NCI-H1694 treated with DMSO at 0.1 percent for 48 hours (cell line): Measurements from ENCODE around the gene TNFRSF1A.

Experiments used
- DNase-seq: peaks from one replicate; lab custom pipeline; 2025; lab: John Stamatoyannopoulos, UW

The TNFRSF1A gene

DNA sequence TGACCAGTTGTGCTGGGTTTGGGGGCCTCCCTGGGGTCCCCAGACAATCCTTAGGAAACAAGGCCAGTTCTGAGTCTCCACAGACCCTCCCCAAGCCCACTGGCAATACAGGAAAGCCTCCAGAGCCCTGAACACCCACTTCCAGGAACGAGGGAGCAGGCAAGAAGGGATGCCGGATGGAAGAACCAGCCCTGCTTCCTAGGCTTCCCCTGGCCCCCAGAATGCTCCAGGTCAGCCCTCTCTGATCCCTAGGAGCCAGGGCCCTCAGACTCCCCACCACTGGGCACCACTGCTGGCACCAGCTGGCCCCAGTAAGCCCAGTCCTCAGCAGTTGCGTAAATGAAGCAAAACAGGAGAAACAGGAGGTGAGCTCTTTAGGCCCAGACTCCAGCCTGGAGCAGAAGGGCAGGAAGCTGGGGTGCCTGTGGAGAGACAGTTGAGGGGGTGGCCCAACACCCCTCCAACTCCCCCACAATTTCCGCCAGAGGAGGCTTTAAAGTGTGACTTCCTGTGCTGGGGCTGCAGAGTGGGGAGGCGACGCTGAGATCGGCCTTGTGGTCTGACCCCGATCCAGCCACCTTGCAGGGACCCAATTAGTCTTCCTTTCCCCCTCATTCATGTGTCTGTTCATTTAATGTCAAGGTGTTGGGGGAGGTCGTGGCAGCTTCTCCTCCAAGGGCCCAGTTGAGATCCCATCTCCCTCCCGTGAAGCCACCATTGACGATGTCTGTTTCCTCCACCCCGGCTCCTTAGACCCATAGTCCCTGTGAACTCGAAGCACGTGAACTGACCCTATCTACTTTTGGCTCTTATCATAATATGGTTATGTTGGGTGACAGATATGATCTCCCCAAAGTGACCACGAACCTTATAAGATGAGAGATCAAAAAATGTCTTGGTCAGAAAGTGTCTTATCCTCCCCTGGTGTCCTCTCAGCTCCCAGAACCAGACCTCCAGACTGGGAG lies 4.7 kb downstream of the TNFRSF1A start:
- DNase-seq: no peak

- no peak for DNase-seq
Observed at GRCh38 chr12:6336079-6336888, 5.6 kb downstream of the TNFRSF1A start.

- DNase-seq: no peak
Observed at GRCh38 chr12:6335451-6336078, 6.3 kb downstream of the TNFRSF1A start.

DNA sequence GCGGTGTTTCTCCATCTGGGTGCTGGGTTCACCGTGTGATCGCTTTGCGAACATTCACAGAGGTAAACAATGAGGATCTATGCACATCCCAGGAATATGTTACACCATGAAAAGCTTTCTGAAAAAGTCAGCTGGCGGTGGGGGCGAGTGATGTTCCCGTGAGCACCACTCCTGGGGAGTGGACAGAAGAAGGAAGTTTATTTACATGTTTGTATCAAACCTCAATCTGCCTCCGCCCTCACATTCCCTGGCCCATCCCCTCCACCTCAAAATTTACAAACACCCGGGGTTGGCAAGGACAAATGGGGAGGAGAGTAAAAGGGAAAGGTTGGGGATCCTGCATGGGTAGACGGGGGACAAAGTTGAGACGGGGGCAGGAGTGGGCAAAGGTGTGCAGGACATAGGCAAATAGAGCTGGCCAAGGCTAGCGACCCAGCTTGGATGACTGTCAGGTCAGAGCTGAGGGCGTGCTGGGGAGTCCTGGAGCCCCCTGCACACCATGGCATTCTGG lies 6.9 kb downstream of the TNFRSF1A start:
- DNase-seq: no peak

- DNase-seq: no peak
Observed at GRCh38 chr12:6334359-6334758, 7.5 kb downstream of the TNFRSF1A start.

GRCh38 chr12:6333566-6333965 lies 8.3 kb downstream of the TNFRSF1A start:
- DNase-seq: no peak

DNA sequence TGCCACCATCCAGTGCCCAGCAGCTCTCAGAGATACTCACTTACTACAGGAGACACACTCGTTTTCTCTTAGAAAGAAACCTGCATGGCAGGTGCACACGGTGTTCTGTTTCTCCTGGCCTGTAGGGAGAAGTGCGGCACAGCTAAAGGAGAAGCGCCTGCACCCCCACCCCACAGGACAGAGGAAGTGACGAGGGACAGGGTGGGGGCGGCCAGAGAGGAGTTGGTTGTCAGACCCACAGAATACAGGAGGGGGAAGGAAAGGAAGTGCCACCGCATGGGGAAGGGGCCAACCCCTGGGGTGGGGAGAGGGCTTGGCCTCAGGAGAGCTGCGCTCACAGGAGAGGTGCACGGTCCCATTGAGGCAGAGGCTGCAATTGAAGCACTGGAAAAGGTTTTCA lies 8.8 kb downstream of the TNFRSF1A start:
- no peak for DNase-seq

DNA sequence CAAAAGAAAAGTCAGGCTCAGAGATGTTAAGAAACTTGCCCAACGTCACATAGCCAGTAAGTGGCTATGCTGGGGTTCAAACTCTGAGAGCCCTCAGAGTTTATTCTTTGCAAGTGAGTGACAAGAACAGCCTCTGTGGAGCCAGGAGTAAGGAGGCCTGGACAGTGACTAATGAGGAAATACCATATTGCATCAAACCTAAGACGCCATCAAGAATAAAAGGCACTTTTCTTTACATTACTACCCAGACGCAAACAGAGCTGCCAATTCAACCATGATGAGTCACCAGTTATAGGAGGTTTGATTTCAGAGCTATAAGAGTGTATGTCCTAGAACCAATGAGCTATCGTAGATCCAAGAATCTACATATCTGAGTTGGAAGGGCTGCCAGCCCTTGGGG lies 9.4 kb downstream of the TNFRSF1A start:
- no peak for DNase-seq

DNA sequence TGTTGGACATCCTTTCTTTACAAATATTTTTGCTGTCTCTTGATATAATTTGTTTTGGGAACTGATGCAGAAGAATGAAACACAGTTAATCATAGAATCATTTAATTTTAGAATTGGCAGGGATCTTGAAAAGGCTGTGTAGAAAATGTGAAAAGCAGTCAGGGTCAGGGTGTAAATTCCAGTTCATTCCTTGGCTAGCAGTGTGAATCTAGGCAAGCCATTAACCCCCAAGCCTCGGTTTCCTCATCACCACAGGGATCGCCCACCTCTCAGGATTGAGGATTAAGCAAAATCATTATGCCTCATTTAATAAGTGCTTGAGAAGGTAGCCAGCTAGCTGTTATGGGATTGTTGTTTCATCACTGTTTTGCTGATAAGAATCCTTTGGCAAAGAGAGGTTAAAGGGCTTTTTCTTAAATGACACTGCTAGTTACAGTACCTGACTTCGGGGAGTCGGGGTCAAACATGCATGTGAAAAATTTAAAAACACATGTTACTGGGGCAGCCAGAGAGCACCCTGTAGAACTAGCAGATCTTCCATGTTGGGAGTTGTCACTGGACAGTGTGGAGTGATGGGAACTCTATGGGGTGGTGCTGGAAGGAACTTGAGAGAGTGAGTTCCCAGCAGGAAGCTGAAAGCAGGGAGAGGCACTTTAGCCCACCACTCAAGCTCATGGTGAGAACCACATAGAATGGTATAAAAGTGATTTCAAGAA lies 10.7 kb downstream of the TNFRSF1A start:
- no peak for DNase-seq

- DNase-seq: no peak
Observed at GRCh38 chr12:6330192-6330591, 11.7 kb downstream of the TNFRSF1A start.

DNA sequence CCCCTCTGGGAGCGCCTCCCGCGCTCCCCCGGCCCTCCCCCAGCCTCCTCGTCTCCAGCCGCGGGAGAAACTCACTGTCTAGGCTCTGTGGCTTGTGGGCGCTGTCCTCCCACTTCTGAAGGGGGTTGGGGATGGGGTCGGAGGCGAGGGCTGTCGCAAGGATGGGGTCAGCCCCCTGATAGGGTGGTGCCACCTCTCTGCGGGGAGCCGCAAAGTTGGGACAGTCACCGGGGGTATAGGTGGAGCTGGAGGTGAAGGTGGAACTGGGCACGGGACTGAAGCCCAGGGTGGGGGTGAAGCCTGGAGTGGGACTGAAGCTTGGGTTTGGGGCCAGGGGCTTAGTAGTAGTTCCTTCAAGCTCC lies 12.2 kb downstream of the TNFRSF1A start:
- no peak for DNase-seq

DNA sequence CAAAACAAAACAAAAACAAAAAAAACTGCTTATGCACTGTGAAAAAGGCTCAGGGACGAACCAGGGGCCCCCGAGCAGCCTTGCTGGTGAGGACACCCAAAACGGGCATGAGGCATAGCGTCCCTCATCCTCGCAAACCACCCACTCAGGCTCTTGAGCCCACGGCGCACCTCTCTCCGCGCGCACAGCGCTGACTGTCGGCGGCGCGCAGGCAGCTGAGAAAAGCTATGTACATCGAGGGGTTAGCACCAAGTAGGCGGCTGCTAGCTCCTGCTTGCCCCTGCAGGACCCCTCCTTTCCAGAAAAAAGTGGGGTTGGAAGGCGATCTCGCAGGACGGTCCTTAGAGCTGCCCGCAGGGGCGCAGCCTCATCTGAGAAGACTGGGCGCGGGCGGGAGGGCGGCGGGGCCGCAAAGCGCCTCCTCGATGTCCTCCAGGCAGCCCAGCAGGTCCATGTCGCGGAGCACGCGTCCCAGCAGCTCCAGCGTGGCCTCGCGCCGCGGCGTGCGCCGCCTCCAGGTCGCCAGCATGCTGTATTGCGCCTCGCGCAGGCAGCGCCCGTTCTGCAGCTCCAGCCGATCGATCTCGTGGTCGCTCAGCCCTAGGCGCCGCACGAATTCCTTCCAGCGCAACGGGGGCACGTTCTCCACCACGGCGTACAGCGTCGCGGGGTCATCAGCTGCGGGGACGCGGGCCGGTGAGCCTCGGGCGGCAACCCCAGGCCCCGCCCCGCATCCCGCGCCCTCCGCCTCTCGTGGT lies 12.8 kb downstream of the TNFRSF1A start:
- no peak for DNase-seq

DNA sequence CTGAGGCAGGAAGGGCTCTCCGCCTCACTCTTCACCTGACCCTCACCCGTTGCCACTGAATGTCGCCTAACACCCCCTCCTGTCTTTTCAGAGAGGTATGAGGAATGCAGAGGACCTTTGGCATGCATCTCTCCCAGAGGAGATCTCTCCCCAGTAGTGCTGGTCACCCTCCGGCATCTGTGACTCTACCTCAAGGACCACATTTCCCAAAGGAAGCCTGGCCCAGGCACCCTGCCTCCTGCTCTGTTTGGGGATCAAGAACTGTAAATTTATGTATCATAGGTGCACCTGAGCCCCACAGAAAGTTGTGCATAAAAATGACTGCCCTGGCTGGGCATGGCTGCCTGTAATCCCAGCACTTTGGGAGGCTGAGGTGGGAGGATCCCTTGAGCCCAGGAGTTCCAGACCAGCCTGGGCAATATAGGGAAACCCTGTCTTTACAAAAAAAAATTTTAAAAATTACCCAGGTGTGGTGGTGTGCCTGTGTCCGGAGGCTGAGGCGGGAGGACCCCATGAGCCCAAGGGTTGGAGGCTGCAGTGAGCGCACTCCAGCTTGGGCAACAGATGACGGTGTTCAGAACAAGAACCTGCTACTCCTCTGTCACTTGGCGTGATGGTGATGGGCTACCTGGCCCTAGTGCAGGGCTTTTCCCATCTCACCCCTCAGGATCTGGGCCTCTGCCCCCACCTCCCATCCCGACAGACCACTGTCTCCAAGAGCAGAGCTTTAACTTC lies 13.7 kb downstream of the TNFRSF1A start:
- no peak for DNase-seq

DNA sequence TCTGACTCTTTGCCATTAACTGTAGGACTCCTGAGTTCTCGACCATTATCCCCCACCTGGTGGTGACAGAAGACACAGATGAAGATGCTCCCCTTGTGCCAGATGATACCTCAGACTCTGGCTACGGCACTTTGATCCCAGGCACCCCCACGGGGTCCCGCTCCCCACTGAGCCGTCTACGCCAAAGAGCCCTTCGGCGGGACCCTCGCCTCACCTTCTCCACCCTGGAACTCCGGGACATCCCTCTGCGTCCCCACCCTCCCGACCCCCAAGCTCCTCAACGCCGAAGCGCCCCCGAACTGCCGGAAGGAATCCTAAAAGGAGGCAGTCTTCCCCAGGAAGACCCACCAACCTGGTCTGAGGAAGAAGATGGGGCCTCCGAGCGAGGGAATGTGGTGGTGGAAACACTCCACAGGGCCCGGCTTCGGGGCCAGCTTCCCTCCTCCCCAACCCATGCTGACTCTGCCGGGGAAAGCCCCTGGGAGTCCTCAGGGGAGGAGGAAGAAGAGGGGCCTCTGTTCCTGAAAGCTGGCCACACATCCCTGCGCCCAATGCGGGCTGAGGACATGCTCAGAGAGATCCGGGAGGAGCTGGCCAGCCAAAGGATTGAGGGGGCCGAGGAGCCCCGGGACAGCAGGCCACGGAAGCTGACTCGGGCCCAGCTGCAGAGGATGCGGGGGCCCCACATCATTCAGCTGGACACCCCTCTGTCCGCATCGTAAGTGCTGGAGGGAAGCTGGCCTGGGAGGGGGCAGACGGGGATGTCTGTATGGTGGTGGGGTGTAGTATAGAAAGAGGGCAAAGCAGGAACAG lies 14.4 kb downstream of the TNFRSF1A start:
- DNase-seq: no peak

DNA sequence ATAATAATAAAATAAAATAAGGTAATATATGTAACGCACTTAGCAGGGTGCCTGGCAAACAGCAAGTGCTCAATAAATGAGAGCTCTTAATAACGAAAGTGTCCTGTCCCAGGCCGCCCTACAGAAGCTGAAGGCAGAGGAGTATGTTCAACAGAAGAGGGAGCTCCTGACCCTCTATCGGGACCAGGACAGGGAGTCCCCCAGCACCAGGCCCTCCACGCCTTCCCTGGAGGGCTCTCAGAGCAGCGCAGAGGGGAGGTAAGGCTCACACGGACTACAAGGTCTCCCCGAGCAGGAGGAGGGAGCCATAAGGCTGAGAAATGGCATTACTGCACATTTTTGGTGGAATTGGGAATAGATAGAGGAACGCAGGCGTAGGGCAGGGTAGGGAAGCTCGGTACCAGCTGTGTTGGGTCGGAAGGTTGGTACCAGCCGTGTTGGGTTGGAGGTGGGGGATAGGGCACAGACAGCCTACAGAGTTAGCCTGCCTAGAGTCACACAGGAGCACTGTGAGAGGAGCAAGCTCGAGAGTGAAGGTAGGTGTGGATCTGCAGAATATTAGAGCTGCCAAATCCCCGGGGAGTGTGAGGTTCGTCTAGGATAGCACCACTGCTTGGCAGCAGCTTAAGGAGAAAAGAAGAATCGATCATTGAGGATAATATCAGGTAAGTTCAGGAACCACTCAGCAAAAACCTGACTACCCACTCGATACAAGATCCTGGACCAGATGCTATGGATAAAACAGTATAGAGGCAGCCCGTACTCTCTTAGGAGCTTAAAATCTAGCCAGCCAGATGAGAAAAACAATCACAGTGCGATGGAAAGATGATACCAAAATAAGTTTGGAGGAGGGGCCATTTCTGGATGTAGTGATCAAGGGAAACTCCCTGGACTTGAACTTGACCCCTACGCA lies 15.3 kb downstream of the TNFRSF1A start:
- DNase-seq: no peak

GRCh38 chr12:6324936-6325750 lies 16.7 kb downstream of the TNFRSF1A start:
- DNase-seq: no peak

- DNase-seq: no peak
Observed at GRCh38 chr12:6323995-6324711, 17.7 kb downstream of the TNFRSF1A start.
